ENCODE data around the gene GATB.

GATB gene, protein sequence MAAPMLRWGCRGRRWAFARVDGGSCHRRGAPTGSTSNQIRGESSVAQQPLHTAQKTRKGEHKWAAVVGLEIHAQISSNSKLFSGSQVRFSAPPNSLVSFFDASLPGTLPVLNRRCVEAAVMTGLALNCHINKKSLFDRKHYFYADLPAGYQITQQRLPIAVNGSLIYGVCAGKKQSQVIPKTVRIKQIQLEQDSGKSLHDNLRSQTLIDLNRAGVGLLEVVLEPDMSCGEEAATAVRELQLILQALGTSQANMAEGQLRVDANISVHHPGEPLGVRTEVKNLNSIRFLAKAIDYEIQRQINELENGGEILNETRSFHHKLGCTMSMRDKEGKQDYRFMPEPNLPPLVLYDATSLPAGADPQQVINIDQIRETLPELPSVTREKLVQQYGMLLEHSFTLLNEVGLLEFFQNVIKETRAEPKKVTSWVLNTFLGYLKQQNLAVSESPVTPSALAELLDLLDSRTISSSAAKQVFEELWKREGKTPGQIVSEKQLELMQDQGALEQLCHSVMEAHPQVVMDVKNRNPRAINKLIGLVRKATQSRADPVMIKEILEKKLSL

DNA sequence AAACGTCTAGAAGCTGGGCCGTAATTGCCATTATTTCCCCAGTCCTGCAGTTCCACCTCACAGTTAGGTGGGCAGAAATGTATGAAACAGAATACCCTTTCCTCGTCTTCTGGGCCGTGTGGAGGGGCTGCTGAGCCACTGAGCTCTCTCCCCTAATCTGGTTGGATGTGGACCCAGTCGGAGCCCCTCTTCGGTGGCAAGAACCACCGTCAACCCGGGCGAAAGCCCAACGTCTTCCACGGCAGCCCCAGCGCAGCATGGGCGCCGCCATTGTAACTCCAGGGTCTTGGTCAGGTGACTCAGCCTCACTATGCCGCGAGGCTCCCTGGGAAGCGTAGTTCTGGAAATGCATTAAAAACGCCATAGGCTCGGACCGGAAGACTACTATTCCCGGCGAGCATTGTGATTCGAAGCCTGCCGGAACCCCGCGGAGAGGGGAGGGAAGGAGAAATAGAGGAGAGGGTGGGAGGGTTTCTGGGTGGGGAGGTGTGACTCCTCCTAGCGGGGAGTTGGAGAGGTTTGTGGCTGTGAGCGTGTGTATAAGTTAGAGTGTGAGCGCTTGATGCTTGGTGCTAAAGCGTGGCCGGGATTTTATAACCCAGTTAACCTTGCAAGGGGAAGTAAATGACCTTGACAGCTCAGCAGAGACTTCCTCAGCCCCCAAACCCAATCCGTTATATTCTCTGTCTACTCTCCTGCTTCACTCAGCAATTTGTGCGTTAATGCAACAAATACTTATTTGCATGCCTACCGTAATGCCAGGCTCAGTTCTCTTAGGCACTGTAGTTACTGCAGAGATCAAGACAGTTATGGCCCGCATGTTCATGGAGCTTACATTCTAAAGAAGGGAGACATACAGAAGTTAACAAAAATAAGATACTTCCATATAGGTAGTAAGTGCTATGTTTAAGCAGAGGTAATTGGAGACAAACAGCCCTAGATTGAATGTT lies at the start of gene GATB:
Gene GATB (minus strand): TSS at position 296 of the 950 bp plus-strand sequence. CDS start 25 bp downstream, at position 271.
- peak; percentile 92 for DNase-seq

DNA sequence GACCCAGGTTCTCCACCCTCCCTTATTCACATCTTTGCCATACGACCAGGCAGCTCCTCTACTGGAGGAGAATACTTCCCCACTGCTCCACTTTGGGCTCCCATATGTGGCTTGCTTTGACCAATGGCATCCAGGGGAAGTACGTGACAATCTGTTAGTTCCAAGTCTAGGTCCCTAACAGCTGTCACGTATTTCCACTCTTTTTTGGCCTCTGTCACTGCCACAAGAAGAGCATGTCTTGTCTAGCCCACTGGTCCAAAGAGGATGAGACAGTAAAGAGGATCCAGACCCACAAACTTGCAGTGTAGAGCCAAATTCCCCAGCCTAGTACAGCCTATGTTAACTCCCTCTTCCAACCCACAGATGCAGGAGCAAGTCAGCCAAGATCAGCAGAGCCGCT lies 49.7 kb upstream of the GATB start:
- DNase-seq, result no peak

DNA sequence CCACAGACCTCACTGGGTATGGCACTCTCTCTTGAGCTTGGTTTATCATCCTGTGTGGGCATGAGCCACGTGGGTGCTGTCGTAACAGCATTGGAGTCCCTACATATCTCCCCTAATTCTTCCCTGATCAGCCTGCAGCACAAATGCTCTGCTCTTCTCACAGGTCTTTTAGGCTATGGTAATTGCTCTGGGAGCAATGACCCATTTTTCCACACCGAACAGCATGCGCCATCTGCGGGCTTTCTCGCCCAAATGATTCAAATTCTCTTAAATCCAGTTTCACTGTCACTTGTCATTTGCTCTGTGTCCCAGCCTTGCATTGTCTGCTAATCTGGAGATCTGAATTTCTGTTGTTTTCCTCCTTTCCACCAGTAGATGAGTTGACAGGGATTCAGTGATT lies 48.9 kb upstream of the GATB start:
- DNase-seq, result no peak

DNA sequence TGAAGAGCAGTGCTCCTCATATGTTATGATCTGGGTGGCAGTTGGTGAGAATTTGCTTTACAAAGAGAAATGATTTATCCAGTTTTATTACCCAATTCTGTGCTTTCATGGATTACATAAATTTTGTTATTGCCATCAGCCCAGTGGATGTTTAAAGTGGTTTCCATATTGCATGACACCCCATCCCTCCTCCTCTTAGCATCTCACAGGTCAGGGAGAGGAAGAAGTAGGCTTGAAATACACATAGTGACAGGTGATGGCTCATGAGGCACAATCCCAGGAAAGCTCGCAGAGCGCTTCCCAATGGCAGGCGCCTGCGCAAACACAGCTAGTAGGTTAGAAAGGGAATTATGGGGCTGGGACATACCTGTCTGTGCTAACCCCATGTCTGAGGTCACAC lies 47.7 kb upstream of the GATB start:
- no peak for DNase-seq

DNA sequence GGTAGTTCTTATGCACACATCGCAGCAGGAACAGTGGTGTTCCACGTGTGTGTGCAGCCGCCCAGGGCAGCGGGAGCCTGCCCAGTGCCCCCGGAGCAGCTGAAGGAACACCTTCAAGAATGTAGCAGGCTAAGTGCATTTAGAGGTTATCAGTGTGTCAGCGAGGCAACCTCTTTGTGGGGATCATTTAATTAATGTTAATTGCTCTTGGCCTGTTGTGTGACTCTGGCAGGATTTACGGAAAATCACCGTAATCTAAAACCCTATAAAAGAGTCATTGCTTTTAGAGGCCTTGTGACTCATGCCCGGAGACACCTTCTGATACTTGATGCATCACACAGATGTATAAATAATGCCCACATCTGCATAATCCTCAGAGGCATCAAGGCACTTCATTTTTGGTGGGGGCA lies 47.3 kb upstream of the GATB start:
- DNase-seq, result no peak

DNA sequence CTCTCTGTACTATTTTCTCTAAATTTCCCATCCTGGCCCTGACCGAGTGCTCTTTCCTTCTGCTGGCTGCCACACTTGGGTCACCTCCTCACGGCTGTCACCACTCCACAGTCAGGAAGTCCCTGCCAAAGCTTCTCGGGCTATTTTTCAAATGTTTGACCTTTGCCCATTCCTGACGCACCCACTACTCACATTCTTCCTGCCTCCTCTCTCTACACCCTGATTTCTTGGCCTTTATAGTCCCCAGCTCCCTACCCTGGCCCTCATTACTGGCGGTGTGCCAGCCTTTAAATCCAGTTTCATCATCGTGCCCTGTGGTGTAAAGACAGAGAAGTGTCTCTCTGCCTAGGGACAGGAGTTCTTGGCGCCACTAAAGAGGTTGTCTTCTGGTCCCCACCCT lies 46.4 kb upstream of the GATB start:
- no peak for DNase-seq

DNA sequence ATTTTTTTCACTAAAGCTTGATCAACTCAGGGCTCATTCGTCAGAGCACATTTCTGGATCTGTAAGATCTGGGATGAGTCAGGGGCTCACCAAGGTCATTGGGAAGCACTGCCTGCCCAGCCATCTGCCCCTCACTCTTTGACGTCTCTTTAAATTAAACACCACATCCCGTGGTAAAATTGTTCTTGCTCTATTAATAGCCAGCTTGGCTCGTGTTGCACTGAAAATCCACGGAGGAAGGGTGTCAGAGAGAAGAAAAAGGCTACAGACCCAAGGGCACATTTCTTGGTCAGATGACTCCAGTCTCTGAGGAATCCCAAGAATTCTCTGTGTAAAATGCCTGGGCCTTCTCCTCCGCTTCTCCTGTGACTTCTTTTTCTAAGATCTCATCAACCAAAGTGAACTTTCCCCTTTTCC lies 45.7 kb upstream of the GATB start:
- no peak for DNase-seq

DNA sequence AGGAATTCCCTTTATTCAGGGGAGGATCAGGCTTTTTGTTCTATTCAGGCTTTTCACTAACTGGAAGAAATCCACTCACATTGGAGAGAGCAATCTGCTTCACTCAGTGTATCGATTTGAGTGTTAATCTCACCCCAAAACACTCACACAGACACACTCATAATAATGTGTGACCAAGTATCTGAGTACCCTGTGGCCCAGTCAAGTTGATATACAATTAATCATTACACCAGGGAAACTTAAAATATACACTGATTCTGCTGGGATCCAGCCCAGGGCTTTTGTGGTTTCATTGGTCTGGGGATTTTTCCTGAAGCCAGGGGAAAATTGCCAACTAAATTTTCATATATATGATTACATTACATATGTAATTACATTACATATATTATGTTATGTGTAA lies 44.0 kb upstream of the GATB start:
- DNase-seq, result no peak

DNA sequence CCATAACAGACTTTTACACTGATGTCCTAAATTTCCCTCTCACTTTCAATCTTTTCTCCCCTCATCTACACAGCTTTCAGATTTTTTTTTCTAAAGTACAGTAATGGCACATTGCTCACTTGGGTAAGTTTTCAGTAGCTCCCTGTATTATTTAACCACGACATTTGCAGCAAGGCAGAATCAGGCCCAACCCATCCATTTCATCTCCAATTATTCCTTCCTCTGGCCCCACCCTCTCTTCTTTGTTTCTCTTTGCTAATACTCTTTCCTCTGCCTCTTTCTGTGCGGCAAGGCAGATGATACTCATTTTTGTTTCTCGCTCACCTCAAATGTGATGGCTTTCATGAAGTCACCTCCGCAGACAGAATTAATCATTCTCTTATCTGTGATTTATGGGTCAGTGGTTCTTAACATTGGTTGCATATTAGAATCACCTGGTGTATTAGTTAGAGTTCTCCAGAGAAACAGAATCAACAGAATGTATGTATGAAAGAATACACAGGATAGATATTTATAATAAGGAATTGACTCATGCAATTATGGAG lies 43.4 kb upstream of the GATB start:
- no peak for DNase-seq

DNA sequence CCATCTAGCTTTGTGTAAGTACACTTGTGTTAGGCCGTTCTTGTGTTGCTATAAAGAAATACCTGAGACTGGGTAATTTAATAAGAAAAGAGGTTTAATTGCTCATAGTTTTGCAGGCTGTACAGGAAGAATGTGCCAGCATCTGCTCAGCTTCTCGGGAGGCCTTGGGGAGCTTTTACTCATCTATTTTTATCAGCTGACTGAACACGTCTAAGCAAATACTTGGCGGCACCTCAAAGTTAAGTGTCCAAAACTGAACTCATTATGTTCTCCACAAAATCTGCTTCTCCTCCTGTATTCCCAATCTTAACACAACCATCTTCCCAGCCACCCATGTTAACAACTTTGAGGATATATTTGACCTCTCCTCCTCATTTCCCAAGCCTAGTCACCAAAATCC lies 42.4 kb upstream of the GATB start:
- no peak for DNase-seq

DNA sequence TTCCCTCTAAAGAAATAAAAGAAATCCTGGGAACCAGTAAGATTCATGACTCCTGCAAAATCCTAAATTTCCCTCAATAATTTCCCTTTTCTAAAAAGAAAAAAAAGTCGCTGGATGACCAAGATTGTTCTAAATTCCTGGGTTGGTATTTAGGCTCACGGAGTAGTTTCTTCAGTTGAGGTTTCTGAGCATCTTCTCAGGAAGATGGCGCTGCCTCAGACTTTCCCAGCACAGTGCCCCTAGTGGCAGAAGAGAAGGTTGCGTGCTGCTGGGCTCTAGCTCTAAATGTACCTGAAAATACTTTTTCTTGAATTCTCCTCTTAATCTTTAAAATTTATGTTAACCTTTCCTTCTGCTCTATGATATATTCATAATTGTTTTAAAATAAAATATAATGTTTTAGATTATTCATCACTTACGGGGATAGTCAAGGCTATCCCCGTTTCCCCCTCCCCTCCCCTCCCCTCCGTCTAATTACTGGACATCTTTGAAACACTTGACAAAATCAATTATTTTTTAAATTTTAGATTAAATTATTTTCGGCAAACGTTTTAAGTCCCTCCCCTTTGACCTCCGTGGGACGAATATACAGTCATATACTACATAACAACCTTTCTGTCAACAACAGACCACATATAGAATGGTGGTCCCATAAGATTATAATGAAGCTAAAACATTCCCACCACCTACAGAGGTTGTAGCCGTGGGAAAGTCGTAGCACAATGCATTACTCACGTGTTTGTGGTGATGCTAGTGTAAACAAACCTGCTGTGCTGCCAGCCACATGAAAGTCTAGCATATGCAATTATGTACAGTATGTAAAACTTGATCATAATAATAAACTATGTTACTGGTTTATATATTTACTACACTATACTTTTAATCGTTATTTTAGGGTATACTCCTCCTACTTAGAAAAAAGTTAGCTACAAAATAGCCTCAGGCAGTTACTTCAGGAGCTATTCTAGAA lies 41.0 kb upstream of the GATB start:
- DNase-seq, result peak; percentile 63

DNA sequence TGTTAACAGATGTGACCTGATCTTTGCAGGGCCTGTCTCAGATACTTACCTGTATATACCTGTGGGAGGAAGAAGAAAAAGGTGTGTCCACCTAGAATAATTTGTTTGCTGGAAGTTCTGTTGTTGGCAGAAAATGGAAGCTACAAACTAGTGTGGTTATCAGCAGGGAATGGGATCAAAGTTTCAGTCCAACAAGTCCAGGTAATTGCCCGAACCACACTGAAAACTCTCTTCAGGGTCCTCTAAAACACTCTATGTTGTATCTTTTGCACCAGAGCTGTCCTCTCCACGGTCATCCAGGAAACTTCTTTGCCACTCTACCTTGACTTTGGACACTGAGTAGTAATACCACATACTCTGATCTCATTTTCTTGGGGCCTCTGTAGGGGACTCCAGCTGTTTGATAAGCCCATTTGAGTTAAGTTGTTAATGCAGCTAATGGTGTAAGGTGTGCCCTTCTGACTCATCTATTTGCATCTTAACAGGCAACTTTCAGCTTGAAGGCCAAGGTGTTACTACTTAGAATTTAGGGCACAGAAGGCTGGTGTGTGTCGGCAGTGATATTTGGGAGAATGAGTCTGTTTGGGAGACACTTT lies 38.7 kb upstream of the GATB start:
- no peak for DNase-seq

DNA sequence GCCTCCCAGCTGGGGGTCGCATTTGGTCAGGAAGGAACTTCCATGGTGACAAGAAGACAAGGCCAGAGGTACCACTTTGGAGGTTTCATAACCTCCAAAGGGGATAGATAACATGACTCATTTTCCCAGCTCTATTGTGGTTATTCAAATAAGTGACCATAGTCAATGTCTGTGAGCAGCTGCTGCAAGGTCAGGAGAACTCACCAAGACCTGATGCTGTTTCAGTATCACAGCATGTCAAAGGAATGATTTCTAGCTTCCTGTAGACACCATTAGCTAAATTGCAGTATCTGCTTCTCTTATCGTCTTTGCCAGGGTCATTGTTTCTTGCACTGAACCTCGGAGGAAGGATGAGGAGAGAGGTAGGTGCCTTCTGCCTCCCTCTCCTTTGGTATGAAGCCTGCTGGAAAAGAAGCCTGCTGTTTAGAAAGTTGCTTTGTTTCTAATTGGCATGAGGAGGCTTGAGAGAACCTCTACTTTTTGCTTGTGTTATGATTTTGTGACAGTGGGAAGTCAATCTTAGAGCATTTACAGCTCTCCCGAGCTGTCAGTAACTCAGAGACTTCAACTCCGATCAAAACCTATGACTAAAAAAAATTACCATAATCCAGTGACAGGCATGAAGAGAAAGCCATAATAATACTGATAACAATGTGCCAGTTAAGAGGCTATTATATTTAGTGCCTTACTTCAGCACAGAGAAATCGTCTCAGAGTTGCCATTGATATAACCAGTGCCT lies 38.0 kb upstream of the GATB start:
- DNase-seq, result no peak

DNA sequence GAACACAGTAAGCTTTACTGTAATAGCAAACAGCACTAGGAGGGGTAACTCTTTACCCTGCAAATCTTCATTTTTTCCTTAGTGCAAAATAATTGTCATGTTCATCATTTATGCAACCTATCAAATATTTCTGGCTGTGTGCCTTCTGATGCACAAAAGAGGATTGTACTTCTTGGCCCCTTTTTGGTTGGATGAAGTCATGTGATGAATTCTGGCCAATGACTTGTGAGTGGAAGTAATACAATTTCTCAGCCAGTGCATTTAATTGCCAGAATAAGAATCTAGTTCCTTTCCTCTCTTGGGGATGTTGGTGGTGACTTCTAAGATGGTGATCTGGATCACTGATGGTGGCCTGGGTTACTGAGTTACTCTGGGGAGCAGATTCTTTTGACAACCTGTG lies 37.0 kb upstream of the GATB start:
- no peak for DNase-seq

DNA sequence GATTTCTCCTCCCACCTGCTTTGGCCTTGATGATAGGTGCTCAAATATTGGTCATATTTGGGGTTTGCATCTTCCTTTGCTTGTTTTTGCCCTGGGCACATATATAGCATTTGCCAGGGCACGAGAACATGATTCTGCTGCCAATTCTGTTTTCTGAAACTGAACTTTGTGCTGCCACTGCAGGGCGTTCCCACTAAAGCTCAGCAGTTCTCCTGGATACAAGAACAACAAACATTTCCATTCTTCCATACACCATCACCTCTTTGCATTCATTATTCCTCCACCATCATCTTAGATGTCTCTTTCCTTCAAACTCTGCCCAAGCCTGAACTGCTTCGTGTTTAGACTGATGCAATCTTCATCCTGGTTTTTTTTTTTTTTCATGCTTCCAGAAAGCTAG lies 36.3 kb upstream of the GATB start:
- DNase-seq, result no peak

DNA sequence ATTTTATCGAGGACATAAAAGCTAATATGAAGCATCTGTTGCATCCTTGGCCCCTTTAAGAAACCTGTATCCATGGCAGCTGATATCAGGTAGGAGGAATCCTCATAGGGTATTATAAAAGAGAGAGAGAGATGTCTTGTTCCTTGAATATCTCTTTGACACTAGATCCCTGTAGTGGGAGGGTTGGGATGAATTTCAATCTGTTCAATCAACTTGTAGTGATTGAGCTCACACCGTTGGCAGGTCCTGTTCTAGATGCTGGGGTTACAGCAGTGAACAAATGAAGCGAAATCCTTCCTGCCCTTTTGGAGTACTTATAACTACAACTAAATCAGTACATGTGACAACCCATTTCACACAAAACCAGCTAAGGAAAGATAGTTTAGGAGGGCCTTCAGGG lies 35.3 kb upstream of the GATB start:
- DNase-seq, result no peak

DNA sequence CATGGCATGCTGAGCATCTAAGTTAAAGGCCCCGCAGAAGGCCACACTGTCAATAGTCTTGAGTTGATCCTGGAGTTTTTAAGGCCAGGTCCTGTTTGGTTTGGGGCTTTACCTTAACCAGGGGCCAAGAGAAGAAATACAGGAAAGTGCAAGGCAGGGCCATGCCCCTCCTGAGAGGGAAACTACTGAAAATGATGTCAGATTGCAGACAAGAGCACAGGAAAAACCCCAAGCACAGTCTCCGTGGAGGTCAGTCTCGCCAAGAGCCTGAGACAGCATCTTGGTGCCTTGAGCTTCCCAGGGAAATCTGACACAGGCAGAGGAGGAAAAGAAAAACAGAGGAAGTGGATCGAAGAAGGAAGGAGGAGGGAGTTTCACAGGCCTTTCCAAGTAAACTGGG lies 32.2 kb upstream of the GATB start:
- no peak for DNase-seq

DNA sequence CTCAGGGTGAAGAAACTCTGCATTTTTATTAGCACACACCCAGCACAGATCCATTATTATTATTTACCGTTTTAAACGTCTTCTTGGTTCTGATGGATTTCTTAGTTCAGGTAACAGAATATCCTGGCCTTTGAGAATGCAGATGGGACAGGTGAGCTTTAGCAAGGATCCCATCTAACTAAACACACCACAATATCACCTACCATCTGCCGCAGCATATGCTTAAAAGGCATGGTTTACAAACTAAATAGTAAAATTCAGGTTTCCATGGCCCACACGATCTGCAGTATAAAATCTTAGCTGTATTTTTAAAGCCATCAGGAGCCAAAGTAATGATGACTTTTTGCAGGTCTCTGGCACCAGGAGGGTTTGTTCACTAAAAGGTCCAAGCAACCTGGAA lies 31.7 kb upstream of the GATB start:
- no peak for DNase-seq

DNA sequence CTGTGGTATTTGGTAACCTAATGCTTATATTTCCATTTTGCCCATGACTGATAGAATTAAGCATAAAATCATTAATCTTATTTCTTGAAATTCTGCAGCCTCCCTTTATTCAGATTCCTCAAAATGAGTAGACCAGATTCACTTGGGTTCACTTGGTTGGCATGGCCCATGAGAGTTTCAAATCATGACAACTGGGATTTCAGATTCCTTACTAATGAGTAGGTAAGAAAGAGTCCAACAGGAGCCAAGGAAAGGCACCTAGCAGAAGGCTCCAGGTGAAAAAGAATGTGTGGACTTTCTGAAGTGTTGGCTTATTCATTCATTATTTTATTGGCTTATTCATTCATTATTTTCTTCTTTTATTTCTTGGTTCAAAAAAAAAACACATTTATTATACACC lies 27.2 kb upstream of the GATB start:
- no peak for DNase-seq

DNA sequence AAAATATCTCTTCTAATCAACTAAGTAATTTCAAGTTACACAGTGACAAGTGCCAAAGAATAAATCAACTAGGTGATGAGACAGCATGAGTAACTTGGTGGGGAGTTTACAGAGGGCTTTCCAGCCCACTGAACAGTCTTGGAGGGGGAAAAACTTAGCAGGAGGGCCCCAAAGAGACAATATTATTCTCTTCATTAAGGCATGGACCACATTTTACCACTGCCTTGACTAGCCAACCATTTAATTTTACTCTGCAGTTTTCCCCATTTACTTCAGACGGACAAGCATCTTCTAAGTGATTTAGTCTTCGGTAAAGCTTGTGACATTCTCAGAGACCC lies 25.3 kb upstream of the GATB start:
- no peak for DNase-seq

DNA sequence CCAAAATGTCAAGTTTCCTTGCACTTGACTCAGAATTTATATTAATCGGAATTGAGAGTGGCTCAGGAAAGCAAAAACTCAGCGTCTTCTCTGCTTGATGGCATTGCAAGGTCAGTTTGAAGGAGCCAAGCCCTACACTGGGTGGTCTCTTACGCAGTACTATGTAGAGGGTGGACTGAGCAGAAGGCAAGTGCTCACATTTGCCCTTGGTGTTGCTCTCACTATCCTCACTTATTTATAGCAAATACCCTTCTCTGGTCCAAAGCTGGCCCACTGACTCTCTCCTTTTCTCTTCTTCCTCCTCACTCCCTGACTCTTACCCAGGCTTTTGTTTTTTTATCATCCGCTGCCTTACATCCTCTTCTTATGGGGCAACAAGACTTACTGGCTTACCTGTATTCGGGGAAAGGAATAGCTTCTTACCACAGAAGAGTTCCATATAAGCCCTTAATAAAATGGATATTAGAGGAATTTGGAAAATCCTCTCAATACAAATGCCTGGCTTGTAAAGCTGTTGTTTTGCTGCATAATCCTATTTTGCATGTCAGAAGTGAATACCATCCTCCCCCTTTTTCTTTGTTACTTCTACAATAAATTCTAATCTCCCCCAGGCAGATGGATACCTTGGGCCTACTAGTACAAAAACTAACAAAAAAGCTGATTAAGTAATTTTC lies 24.8 kb upstream of the GATB start:
- no peak for DNase-seq
